ENCODE results near the gene MAD2L2. TPM values are rescaled to one million over a fixed set of nuclear protein-coding genes. Genes with fewer than 3 reads are reported as not detected.

The MAD2L2 gene
- total RNA-seq, 1 experiment from 2014 or later, result 283 TPM

- H3K23ac ChIP-seq (ENCODE audit: insufficient read length, low read depth, low read length), result no peak overlapping the region
- H3K4ac ChIP-seq (ENCODE audit: low read depth, low read length), result no peak overlapping the region
- H3K14ac ChIP-seq (ENCODE audit: insufficient read depth, low read length), result no peak overlapping the region
- Mint-ChIP-seq H3K4me1 (peaks cover 21 to 31% of the 10 kb centered on the region in 2 experiments), H3K36me3 (ENCODE audit: insufficient read depth in 1 of 3, low read depth in 3 of 3) (no peaks in the 10 kb centered on the region; a peak in 1 of 7 replicates), H3K27ac (peak overlapping the region in 1 of 3 experiments; percentile 65; a peak in 2 of 7 replicates), H3K9me3 (no peaks in the 10 kb centered on the region; a peak in 1 of 5 replicates), H3K27me3 (ENCODE audit: low read depth) (peaks cover 45% of the 10 kb centered on the region), H3K4me3 (peak overlapping the region; percentile 41)
- no peak overlapping the region for H2BK15ac ChIP-seq (ENCODE audit: low read depth, low read length)
- H3K9ac ChIP-seq (ENCODE audit: extremely low read depth, insufficient read length, low read length), result no peak overlapping the region
- peak overlapping the region; percentile 14 for H3K4me2 ChIP-seq (ENCODE audit: insufficient read depth, insufficient read length, low read length)
- no peak overlapping the region for H4K8ac ChIP-seq (replicated peaks; ENCODE audit: insufficient read length, low read depth, low read length)
- peaks cover 9% of the 10 kb centered on the region for H3K23me2 ChIP-seq (ENCODE audit: insufficient read length, low read depth, low read length, poor library complexity, severe bottlenecking)
- no peaks in the 10 kb centered on the region for H3K79me1 ChIP-seq (ENCODE audit: insufficient read depth, low read depth, low read length, poor library complexity, severe bottlenecking)
- H4K20me1 ChIP-seq (ENCODE audit: control insufficient read depth, insufficient read depth, insufficient read length), result no peaks in the 10 kb centered on the region
- no peak overlapping the region for H2BK120ac ChIP-seq (ENCODE audit: low read depth, low read length, poor library complexity, severe bottlenecking)
- H2BK5ac ChIP-seq (ENCODE audit: insufficient read length, low read length), result no peak overlapping the region
- peak; percentile 86 for DNase-seq
- no peak overlapping the region for H2BK12ac ChIP-seq (ENCODE audit: insufficient read length, low read depth, low read length)
- no peak overlapping the region for H2AFZ ChIP-seq (ENCODE audit: low read length)
- WGBS (ENCODE audit: extremely low coverage, insufficient read length, low lambda C conversion rate), result no CpG with 5 or more reads among the region's 47 CpGs
- no peaks in the 10 kb centered on the region; the same call in 1 of the 2 replicates for H3K27me3 ChIP-seq (ENCODE audit: insufficient read depth, low read length)
- no peak overlapping the region for H3K56ac ChIP-seq (ENCODE audit: insufficient read length, low read depth, low read length)
- no peak overlapping the region for H2BK20ac ChIP-seq (ENCODE audit: low read depth, low read length, poor library complexity, severe bottlenecking)
- TF ChIP-seq CTCF (conservative IDR thresholded peaks at IDR 0.05), result peak; percentile 49; the same call in 2 of the 3 replicates
- no peaks in the 10 kb centered on the region for H3K9me3 ChIP-seq (ENCODE audit: control insufficient read depth, low read depth, low read length)
- H3K27ac ChIP-seq (ENCODE audit: insufficient read length, low read depth, low read length), result no peak overlapping the region
- no peak overlapping the region for H3T11ph ChIP-seq (ENCODE audit: low read length)
- H3K79me2 ChIP-seq (ENCODE audit: insufficient read depth, low read length), result no peaks in the 10 kb centered on the region
- no peak overlapping the region for H2AK5ac ChIP-seq (ENCODE audit: insufficient read length, low read length)
- no peak overlapping the region for H4K91ac ChIP-seq (ENCODE audit: insufficient read length, low read depth, low read length)
- no peak overlapping the region for H4K5ac ChIP-seq (ENCODE audit: insufficient read length, low read depth, low read length)
- H3K18ac ChIP-seq (ENCODE audit: insufficient read length, low read depth, low read length), result no peak overlapping the region
- no peaks in the 10 kb centered on the region; the same call in 1 of the 2 replicates for H3K4me1 ChIP-seq (ENCODE audit: insufficient read depth, low read length)
These were observed 30.5 kb downstream of the MAD2L2 start for GRCh38 chr1:11650331-11650991.

Measured in H9 (cell line).